ENCODE measurements around the gene FAM156A.
"Not testable (repeated sequence)": the region's sequence is repeated elsewhere in the genome, so short reads cannot be mapped to it uniquely, and the experiment has no call there.

FAM156A gene

GRCh38 chrX:52958961-52959360, 643 bp upstream of the FAM156A start:
- not testable (repeated sequence) for DNase-seq

GRCh38 chrX:52949884-52950283, 8.4 kb downstream of the FAM156A start:
- DNase-seq = not testable (repeated sequence)

- not testable (repeated sequence) for DNase-seq
Measured at GRCh38 chrX:52949325-52949724, 9.0 kb downstream of the FAM156A start.

GRCh38 chrX:52948265-52948664, 10.1 kb downstream of the FAM156A start:
- not testable (repeated sequence) for DNase-seq

- DNase-seq = not testable (repeated sequence)
Measured at GRCh38 chrX:52947501-52947900, 10.8 kb downstream of the FAM156A start.

GRCh38 chrX:52945838-52946494, 12.4 kb downstream of the FAM156A start:
- not testable (repeated sequence) for DNase-seq

- not testable (repeated sequence) for DNase-seq
Measured at GRCh38 chrX:52941728-52942127, 16.6 kb downstream of the FAM156A start.

- DNase-seq = not testable (repeated sequence)
Measured at GRCh38 chrX:52940704-52941103, 17.6 kb downstream of the FAM156A start.

GRCh38 chrX:52935470-52935784, 22.9 kb downstream of the FAM156A start:
- not testable (repeated sequence) for DNase-seq

GRCh38 chrX:52934704-52935469, 23.4 kb downstream of the FAM156A start:
- peak; percentile 98 for DNase-seq

GRCh38 chrX:52933976-52934703, 24.2 kb downstream of the FAM156A start:
- no peak for DNase-seq

- DNase-seq = no peak
Measured at GRCh38 chrX:52933213-52933612, 25.1 kb downstream of the FAM156A start.

- not testable (repeated sequence) for DNase-seq
Measured at GRCh38 chrX:52930214-52930613, 28.1 kb downstream of the FAM156A start.

- no peak for DNase-seq
Measured at GRCh38 chrX:52923781-52924241, 34.5 kb downstream of the FAM156A start.

- DNase-seq = not testable (repeated sequence)
Measured at GRCh38 chrX:52914704-52915103, 43.6 kb downstream of the FAM156A start.

- not testable (repeated sequence) for DNase-seq
Measured at GRCh38 chrX:52913681-52914080, 44.6 kb downstream of the FAM156A start.

- DNase-seq = not testable (repeated sequence)
Measured at GRCh38 chrX:52909313-52909969, 48.9 kb downstream of the FAM156A start.

GRCh38 chrX:52907900-52908299, 50.4 kb downstream of the FAM156A start:
- not testable (repeated sequence) for DNase-seq

- not testable (repeated sequence) for DNase-seq
Measured at GRCh38 chrX:52907137-52907536, 51.2 kb downstream of the FAM156A start.

- DNase-seq = not testable (repeated sequence)
Measured at GRCh38 chrX:52906072-52906471, 52.2 kb downstream of the FAM156A start.

- not testable (repeated sequence) for DNase-seq
Measured at GRCh38 chrX:52905531-52905930, 52.8 kb downstream of the FAM156A start.
